Measurements from ENCODE around the gene PHGDH. TPM values are rescaled to one million over a fixed set of nuclear protein-coding genes. Genes with fewer than 3 reads are reported as not detected.
A peak's percentile ranks its signal among the peaks of the same experiment; 100 is the strongest.

The PHGDH gene
- total and polyA plus RNA-seq, 5 donors = 11.9 to 43.1 (median 20.3) TPM

DNA sequence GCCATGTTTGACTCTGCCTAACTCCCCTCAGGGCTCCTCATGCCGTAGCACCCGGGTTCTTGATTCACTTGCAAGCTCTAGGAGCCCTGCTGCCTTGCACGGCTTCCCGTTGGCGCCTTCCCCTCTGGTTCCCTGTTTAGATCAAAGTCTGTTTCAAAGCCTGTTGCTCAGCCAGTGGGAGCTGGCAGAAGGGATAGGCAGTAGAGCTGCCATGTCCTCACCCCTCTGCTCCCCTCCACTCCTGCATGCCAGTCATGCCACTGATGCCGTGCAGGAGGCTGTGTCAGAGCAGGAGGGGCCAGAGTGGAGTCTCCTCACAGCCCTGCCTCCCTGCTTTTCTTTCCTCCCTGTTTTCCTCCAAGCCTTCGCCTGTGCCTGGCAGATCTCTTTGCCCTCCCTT, 30.5 kb downstream of the PHGDH start:
- Histone ChIP-seq H3K9me3 (ENCODE audit: control insufficient read depth, low read length) (no peaks in the 10 kb centered on the region), H3K4me3 (ENCODE audit: low read length) (no peak overlapping the region), H3K27me3 (ENCODE audit: control insufficient read depth, insufficient read depth) (no peaks in the 10 kb centered on the region), H3K4me1 (ENCODE audit: control insufficient read depth, insufficient read depth, low read length) (peaks cover 10% of the 10 kb centered on the region), H3K27ac (ENCODE audit: low read length) (peak overlapping the region; percentile 73)
- DNase-seq = peak in 2 of 3 donors; percentile 53 to 55
- intact Hi-C loops (cut with DNase I) = loop anchor here in 1 of 4 donors (5.0 kb wide), 1 partner anchor 65 kb away; no protein-coding TSS in a partner anchor
- 59% methylated on average over 7 of the region's 7 CpGs for WGBS
- peak; percentile 67 to 74 for ATAC-seq

DNA sequence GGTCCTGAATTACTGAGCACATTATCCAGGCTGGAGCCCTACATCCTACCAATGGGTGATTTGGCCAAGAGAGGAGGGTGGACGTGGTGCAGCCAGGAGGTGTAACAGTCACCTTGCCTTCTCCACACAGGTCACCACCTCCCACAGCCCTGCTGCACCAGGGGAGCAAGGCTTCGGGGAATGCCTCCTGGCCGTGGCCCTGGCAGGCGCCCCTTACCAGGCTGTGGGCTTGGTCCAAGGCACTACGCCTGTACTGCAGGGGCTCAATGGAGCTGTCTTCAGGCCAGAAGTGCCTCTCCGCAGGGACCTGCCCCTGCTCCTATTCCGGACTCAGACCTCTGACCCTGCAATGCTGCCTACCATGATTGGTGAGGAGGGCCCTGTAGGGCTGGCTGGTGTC, 30.9 kb downstream of the PHGDH start:
- intact Hi-C loops (cut with DNase I) = loop anchor here in 1 of 4 donors (5.0 kb wide), 1 partner anchor 65 kb away; no protein-coding TSS in a partner anchor
- Histone ChIP-seq H3K9me3 (ENCODE audit: control insufficient read depth, low read length) (no peaks in the 10 kb centered on the region), H3K27me3 (ENCODE audit: control insufficient read depth, insufficient read depth) (no peaks in the 10 kb centered on the region), H3K4me3 (ENCODE audit: low read length) (no peak overlapping the region), H3K27ac (ENCODE audit: low read length) (peak overlapping the region; percentile 63), H3K4me1 (ENCODE audit: control insufficient read depth, insufficient read depth, low read length) (peaks cover 5% of the 10 kb centered on the region)
- 77% methylated on average over 7 of the region's 7 CpGs for WGBS
- ATAC-seq (peak in 1 of 2 donors; percentile 6), DNase-seq (peak in 1 of 3 donors; percentile 51)

DNA sequence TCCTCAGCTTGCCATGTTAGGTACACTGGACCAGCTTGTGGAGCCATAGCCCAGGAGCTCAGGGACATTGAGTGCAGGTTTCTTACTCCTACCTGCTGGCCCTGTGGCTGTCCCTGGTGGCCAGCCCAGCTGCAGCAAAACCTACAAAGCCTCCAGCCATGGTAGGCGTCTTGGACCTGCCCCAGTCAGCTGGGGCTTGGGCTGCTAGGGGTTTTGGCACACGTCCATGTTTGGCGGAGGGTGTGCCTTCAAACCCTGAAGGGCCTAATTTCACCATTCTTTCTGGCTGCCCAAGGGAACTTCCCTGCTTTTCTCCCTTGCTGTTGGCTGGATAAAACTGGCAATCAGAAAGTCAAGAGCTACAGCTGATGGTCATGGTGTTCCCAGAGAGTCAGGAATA, 31.6 kb downstream of the PHGDH start:
- ATAC-seq = peak in 1 of 2 donors; percentile 25
- intact Hi-C loops (cut with DNase I) = loop anchor here in 1 of 4 donors (5.0 kb wide), 1 partner anchor 64 kb away; no protein-coding TSS in a partner anchor
- no peaks in the 10 kb centered on the region for H3K27me3 ChIP-seq (ENCODE audit: control insufficient read depth, insufficient read depth)
- H3K9me3 ChIP-seq (ENCODE audit: control insufficient read depth, low read length) = no peaks in the 10 kb centered on the region
- H3K4me1 ChIP-seq (ENCODE audit: control insufficient read depth, insufficient read depth, low read length) = peaks cover 4% of the 10 kb centered on the region
- DNase-seq = peak; percentile 50 to 76 (median 74)
- 43% methylated on average over 3 of the region's 3 CpGs for WGBS
- H3K27ac ChIP-seq (ENCODE audit: low read length) = peak overlapping the region; percentile 6
- H3K4me3 ChIP-seq (ENCODE audit: low read length) = no peak overlapping the region

DNA sequence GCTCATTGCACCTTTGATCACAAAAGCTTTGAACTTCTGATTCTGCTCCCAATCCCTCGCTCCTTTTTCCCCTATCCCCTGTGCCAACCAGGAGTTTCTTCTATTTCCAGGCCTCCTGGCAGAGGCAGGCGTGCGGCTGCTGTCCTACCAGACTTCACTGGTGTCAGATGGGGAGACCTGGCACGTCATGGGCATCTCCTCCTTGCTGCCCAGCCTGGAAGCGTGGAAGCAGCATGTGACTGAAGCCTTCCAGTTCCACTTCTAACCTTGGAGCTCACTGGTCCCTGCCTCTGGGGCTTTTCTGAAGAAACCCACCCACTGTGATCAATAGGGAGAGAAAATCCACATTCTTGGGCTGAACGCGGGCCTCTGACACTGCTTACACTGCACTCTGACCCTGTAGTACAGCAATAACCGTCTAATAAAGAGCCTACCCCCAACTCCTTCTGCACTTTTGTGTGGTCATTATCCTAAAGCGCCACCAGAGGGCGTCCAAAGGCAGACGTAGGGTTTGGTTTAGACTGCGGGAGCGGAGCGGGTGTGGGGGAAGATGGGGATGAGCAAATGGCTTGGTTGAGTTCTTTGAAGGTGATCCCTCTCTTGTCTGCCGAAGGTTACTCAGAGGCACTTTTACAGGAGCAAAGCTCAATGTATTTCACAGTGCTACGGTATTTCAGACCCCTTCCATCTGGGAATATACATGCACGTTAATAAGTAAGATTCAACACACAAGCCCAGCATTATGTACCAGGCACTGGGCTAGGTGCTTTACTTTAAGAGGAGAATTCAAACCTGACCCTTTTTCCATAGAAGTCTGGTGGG, 32.3 kb downstream of the PHGDH start:
- peak; percentile 55 to 78 (median 77) for DNase-seq
- WGBS = 30% methylated on average over 17 of the region's 17 CpGs
- intact Hi-C loops (cut with DNase I) = loop anchor here in 1 of 4 donors (5.0 kb wide), 1 partner anchor 63 kb away; no protein-coding TSS in a partner anchor
- Histone ChIP-seq H3K9me3 (ENCODE audit: control insufficient read depth, low read length) (no peaks in the 10 kb centered on the region), H3K27ac (ENCODE audit: low read length) (peak overlapping the region; percentile 6), H3K4me3 (ENCODE audit: low read length) (no peak overlapping the region), H3K4me1 (ENCODE audit: control insufficient read depth, insufficient read depth, low read length) (peaks cover 4% of the 10 kb centered on the region), H3K27me3 (ENCODE audit: control insufficient read depth, insufficient read depth) (no peaks in the 10 kb centered on the region)
- ATAC-seq = peak; percentile 55 to 69

DNA sequence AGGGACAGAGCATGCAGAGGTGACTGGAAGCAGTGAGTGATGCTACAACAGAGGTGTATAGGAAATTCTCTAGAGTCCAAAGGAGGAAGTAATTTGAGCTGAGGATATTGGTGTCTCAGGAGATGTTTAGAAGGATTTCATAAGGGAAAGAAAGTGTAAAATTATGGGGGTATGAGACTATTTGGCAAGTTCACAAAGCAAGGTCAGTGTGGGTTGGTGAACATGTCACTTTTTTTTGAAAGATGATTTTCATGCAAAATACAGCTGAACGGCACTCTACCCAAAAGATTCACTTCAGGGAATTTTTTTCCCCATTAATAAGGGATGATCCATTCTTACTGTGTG, 32.8 kb downstream of the PHGDH start:
- H3K27ac ChIP-seq (ENCODE audit: low read length) = no peak overlapping the region
- 76% methylated on average over 1 of the region's 1 CpG for WGBS
- intact Hi-C loops (cut with DNase I) = loop anchor here in 1 of 4 donors (5.0 kb wide), 1 partner anchor 63 kb away; no protein-coding TSS in a partner anchor
- DNase-seq = no peak
- no peak for ATAC-seq
- H3K9me3 ChIP-seq (ENCODE audit: control insufficient read depth, low read length) = no peaks in the 10 kb centered on the region
- H3K4me3 ChIP-seq (ENCODE audit: low read length) = no peak overlapping the region
- H3K4me1 ChIP-seq (ENCODE audit: control insufficient read depth, insufficient read depth, low read length) = peaks cover 4% of the 10 kb centered on the region
- no peaks in the 10 kb centered on the region for H3K27me3 ChIP-seq (ENCODE audit: control insufficient read depth, insufficient read depth)

DNA sequence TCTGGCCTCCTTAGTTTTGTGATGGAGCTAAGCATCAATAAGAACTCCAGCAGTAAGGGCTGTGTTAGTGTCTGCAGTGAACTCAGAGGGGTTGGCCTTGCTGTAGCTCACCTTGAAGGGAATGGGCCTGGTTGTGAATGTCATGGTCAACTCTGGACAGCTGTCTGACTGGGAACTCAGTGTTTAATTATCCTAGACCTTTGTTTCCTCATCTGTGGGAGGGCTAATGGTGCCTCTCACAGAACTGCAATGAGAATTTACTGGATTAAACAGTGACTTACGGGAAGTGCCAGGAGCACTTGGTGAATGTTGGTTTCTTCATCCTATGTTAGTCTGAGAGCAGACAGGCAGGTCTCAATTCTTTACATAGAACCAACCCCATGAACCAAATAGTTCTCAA, 33.3 kb downstream of the PHGDH start:
- DNase-seq (no peak), ATAC-seq (no peak)
- Histone ChIP-seq H3K27me3 (ENCODE audit: control insufficient read depth, insufficient read depth) (no peaks in the 10 kb centered on the region), H3K4me3 (ENCODE audit: low read length) (no peak overlapping the region), H3K27ac (ENCODE audit: low read length) (no peak overlapping the region), H3K9me3 (ENCODE audit: control insufficient read depth, low read length) (no peaks in the 10 kb centered on the region), H3K4me1 (ENCODE audit: control insufficient read depth, insufficient read depth, low read length) (peaks cover 4% of the 10 kb centered on the region)
- intact Hi-C loops (cut with DNase I) = no loop called here
- 95% methylated on average over 1 of the region's 1 CpG for WGBS

DNA sequence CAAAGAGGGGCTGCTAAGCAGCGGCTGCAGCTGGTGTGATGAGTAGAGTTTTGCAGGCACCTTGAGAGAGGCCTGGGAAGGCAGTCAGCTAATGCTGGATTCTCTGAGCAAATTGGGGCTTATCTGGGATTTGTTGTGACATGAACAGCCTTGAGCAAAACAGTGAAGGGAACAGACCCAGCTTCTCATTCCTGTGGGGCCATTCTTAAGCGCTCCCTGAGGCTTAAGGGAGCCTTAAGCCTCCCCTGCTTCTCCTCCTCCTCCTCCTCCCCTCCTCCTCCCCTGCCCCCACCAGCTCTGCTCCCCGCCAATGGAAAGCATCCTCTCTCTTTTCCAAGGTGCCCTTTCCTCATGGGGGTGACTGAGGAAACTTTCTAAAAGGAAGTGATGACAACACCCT, 35.7 kb downstream of the PHGDH start:
- no peaks in the 10 kb centered on the region for H3K27me3 ChIP-seq (ENCODE audit: control insufficient read depth, insufficient read depth)
- no peak for DNase-seq
- ATAC-seq = no peak
- no peak overlapping the region for H3K27ac ChIP-seq (ENCODE audit: low read length)
- intact Hi-C loops (cut with DNase I) = no loop called here
- peaks cover 4% of the 10 kb centered on the region for H3K4me1 ChIP-seq (ENCODE audit: control insufficient read depth, insufficient read depth, low read length)
- no peak overlapping the region for H3K4me3 ChIP-seq (ENCODE audit: low read length)
- no peaks in the 10 kb centered on the region for H3K9me3 ChIP-seq (ENCODE audit: control insufficient read depth, low read length)
- 58% methylated on average over 3 of the region's 3 CpGs for WGBS

DNA sequence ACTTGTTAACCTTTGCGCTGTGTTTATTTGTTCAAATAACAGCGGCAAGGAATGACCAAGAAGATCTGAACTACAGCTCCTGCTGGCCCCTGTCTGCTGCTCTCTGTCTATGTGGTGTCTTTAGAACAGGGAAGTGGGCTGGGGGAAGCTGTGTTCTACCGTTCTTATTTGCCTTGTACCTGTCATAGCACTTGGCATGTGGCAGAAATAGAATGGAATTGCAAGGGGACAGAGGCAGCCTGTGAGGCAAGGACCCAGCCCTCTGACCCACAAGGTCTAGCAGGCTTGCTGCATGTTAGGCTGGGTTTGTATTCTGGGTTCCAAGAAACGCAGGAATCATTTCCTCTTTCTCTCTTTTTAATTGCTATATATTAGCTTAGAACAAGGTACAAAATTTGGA, 36.3 kb downstream of the PHGDH start:
- ATAC-seq = no peak
- no peaks in the 10 kb centered on the region for H3K9me3 ChIP-seq (ENCODE audit: control insufficient read depth, low read length)
- DNase-seq = no peak
- H3K4me3 ChIP-seq (ENCODE audit: low read length) = no peak overlapping the region
- WGBS = 51% methylated on average over 4 of the region's 4 CpGs
- no peaks in the 10 kb centered on the region for H3K27me3 ChIP-seq (ENCODE audit: control insufficient read depth, insufficient read depth)
- H3K27ac ChIP-seq (ENCODE audit: low read length) = no peak overlapping the region
- intact Hi-C loops (cut with DNase I) = no loop called here
- peaks cover 4% of the 10 kb centered on the region for H3K4me1 ChIP-seq (ENCODE audit: control insufficient read depth, insufficient read depth, low read length)

DNA sequence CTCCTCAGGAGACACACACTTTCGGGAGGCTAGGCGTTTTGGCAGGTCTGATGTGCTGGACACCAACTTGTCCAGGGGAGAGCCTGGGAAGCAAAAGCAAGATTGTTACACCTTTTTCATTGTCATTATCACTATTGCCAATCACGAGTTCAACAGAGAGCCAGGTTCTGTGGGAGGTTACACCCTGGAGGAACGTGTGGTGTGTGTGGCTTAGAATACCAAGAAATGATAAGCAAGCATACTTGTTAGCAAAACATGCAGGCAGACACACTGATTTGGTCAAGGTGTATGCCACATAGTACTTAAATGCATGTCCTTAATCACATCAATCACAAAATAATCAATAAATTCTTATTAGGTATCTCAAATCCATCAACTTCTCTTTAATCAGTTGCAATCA, 40.9 kb downstream of the PHGDH start:
- no peak overlapping the region for H3K4me3 ChIP-seq (ENCODE audit: low read length)
- ATAC-seq (no peak), DNase-seq (no peak)
- WGBS = 78% methylated on average over 4 of the region's 4 CpGs
- intact Hi-C loops (cut with DNase I) = loop anchor here in 1 of 4 donors (5.0 kb wide), 1 partner anchor 50 kb away; no protein-coding TSS in a partner anchor
- no peaks in the 10 kb centered on the region for H3K27me3 ChIP-seq (ENCODE audit: control insufficient read depth, insufficient read depth)
- no peaks in the 10 kb centered on the region for H3K4me1 ChIP-seq (ENCODE audit: control insufficient read depth, insufficient read depth, low read length)
- no peaks in the 10 kb centered on the region for H3K9me3 ChIP-seq (ENCODE audit: control insufficient read depth, low read length)
- H3K27ac ChIP-seq (ENCODE audit: low read length) = no peak overlapping the region

DNA sequence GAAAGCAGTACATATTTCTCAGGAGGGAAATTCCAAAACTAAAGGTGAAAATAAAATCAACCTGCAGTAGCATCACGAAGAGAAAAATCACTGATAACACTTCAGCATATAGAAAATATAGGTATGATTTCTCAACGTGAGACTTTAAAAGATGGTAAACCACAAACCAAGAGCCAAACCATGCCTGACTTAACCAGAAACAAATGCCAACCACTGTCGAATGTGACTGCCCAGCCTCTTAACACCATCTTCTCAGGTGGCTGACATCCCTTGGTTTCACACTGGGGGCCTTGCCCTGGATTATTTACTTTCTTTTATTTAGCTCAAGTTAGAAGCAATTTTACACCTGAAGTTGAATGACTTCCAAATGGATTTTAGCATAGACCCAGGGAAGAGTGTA, 46.9 kb downstream of the PHGDH start:
- H3K27ac ChIP-seq (ENCODE audit: low read length) = no peak overlapping the region
- 85% methylated on average over 3 of the region's 3 CpGs for WGBS
- no peak for DNase-seq
- no peaks in the 10 kb centered on the region for H3K27me3 ChIP-seq (ENCODE audit: control insufficient read depth, insufficient read depth)
- intact Hi-C loops (cut with DNase I) = no loop called here
- ATAC-seq = no peak
- H3K4me1 ChIP-seq (ENCODE audit: control insufficient read depth, insufficient read depth, low read length) = no peaks in the 10 kb centered on the region
- no peaks in the 10 kb centered on the region for H3K9me3 ChIP-seq (ENCODE audit: control insufficient read depth, low read length)
- no peak overlapping the region for H3K4me3 ChIP-seq (ENCODE audit: low read length)

DNA sequence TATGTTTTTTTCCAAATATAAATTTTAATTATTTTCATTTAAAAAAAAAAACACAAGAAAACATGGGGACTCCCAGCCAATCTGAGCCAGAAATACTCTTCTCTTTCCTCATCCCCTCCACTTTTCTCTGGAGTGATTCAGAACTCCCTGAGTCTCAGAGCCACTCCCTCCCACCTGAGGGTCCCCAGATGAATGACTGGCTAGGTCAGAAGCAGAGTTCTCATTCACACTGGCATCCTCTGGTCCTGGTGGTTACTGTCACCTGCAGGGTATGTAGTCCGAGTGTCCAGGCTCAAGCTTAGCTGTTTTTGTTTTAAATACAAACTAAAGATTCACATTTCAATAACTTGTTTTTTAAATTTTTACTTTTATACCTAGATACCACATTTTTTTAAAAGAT, 50.7 kb downstream of the PHGDH start:
- Histone ChIP-seq H3K4me3 (ENCODE audit: low read length) (no peak overlapping the region), H3K27me3 (ENCODE audit: control insufficient read depth, insufficient read depth) (no peaks in the 10 kb centered on the region), H3K9me3 (ENCODE audit: control insufficient read depth, low read length) (no peaks in the 10 kb centered on the region), H3K4me1 (ENCODE audit: control insufficient read depth, insufficient read depth, low read length) (no peaks in the 10 kb centered on the region), H3K27ac (ENCODE audit: low read length) (no peak overlapping the region)
- no peak for ATAC-seq
- 94% methylated on average over 1 of the region's 1 CpG for WGBS
- intact Hi-C loops (cut with DNase I) = no loop called here
- DNase-seq = no peak
